AG09319 (cell line): ENCODE measurements around the gene PI4KA.

Source experiments
- DNase-seq: peaks from one replicate; pipeline ENCODE4 v3.0.0-alpha.2; 2010; ENCODE audit warnings: low read depth; ENCODE audit errors: extremely low read depth
- CTCF ChIP-seq: IDR thresholded peaks from 2 replicates; pipeline ENCODE4 v1.5.1; 2011; ENCODE audit warnings: low read depth, mild to moderate bottlenecking, inconsistent platforms, low read length, moderate library complexity

PI4KA gene

GRCh38 chr22:20798974-20799373 lies 59.6 kb downstream of the PI4KA start:
- DNase-seq, result no peak
- TF ChIP-seq CTCF, result no peak

GRCh38 chr22:20798218-20798617 lies 60.4 kb downstream of the PI4KA start:
- no peak for TF ChIP-seq CTCF
- no peak for DNase-seq

- DNase-seq, result no peak
- TF ChIP-seq CTCF, result no peak
These were observed 61.9 kb downstream of the PI4KA start for GRCh38 chr22:20796731-20797130.

GRCh38 chr22:20794650-20795413 lies 63.8 kb downstream of the PI4KA start:
- no peak for TF ChIP-seq CTCF
- DNase-seq, result no peak

GRCh38 chr22:20793748-20794649 lies 64.6 kb downstream of the PI4KA start:
- no peak for DNase-seq
- TF ChIP-seq CTCF, result no peak

- no peak for DNase-seq
- no peak for TF ChIP-seq CTCF
These were observed 65.5 kb downstream of the PI4KA start for GRCh38 chr22:20792966-20793728.
